ENCODE results near the gene SLK.

- TF ChIP-seq ZNF274 (IDR thresholded peaks at IDR 0.05; ENCODE audit: low read depth, low read length): no peak
- no peak for TF ChIP-seq YY1 (IDR thresholded peaks at IDR 0.05; ENCODE audit: insufficient read depth, insufficient read length)
Measured at GRCh38 chr10:104077663-104078151, 110.8 kb downstream of the SLK start.
